ENCODE measurements around the gene FBXO22. TPM values are rescaled to one million over a fixed set of nuclear protein-coding genes. Genes with fewer than 3 reads are reported as not detected.

Gene FBXO22
- total RNA-seq, 4 donors from 2014 or later = 8.0 to 26.9 (median 18.5) TPM

- intact Hi-C loops (cut with DNase I; ENCODE audit: low total_unique reads) (no loop called here), in situ Hi-C loops (cut with MboI; ENCODE audit: low pct_ligation_motif_present in 1 of 4, low pct_unique_long_range_greater_than_20kb in 1 of 4, low sequenced_read_pairs in 3 of 4) (loop anchor here in 1 of 4 donors (10.0 kb wide), 1 partner anchor 105 kb away; no protein-coding TSS in a partner anchor)
- 96 to 100% methylated on average over 1 of the region's 1 CpG for WGBS, 2 donors (ENCODE audit: low coverage in 1 of 2)
- Histone ChIP-seq H3K27ac (no peak overlapping the region), H3K4me3 (no peak overlapping the region), H3K9me3 (no peaks in the 10 kb centered on the region), H3K36me3 (peaks cover 0 to 11% (median under 1%) of the 10 kb centered on the region in 4 donors), H3K4me1 (peaks cover 0 to 22% (median 9%) of the 10 kb centered on the region in 4 donors), H3K27me3 (no peaks in the 10 kb centered on the region)
- DNase-seq = no peak
- TF ChIP-seq POLR2AphosphoS5 (IDR thresholded peaks at IDR 0.05) = no peak
- no peak for TF ChIP-seq POLR2A (IDR thresholded peaks at IDR 0.05)
- no peak for TF ChIP-seq EP300 (IDR thresholded peaks at IDR 0.05; ENCODE audit: low read depth)
- no peak for TF ChIP-seq CTCF (IDR thresholded peaks at IDR 0.05)
These were observed 16.4 kb downstream of the FBXO22 start for GRCh38 chr15:75920079-75920478.

DNA sequence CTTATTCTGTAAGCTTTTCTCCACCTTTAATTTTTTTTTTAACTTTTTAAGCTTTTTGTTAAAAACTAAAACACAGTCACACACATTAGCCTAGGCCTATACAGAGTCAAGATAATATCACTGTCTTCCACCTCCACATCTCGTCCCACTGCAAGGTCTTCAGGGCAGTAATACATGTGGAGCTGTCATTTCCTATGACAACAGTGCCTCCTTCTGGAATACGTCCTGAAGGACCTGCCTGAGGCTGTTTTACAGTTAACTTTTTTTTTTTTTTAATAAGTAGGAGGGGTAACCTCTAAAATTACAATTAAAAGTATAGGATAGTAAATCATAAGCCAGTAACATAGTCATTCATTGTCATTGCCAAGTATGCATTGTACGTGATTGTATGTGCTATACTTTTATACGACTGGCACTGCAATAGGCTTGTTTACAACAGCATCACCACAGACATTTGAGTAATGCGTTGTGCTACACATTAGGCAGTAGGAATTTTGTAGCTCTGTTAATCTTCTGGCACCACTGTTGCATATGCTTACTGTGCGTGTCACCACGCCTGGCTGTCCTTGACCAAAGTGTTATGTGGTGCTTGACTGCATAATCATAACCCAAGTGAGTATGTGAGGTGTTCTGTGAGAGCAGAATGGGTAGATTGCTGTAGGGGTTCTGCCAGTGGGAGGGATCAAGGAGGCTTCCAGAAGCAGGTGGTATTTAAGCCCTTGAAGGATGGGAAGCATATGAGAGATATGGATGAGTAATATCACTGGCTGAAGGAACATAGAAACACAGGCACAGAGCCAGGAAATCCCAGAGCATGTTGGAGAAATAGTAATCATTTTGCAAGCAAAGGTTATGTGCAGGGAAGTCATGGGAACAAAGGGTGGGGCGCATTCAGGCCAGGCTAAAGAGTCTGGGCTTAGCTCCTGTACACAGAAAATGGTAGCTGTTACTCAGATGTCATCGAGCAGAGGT is 18.3 kb downstream of the FBXO22 start:
- TF ChIP-seq EP300 (IDR thresholded peaks at IDR 0.05; ENCODE audit: low read depth) = no peak
- TF ChIP-seq CTCF (IDR thresholded peaks at IDR 0.05) = peak; percentile 24 to 66 (median 48)
- TF ChIP-seq POLR2AphosphoS5 (IDR thresholded peaks at IDR 0.05) = peak in 1 of 3 donors; percentile 30
- peaks cover 0 to 11% (median 0%) of the 10 kb centered on the region in 4 donors for H3K36me3 ChIP-seq
- intact Hi-C loops (cut with DNase I; ENCODE audit: low total_unique reads) (no loop called here), in situ Hi-C loops (cut with MboI; ENCODE audit: low pct_ligation_motif_present in 1 of 4, low pct_unique_long_range_greater_than_20kb in 1 of 4, low sequenced_read_pairs in 3 of 4) (loop anchor here in 1 of 4 donors (10.0 kb wide), 1 partner anchor 107 kb away; no protein-coding TSS in a partner anchor)
- no peaks in the 10 kb centered on the region for H3K27me3 ChIP-seq
- H3K9me3 ChIP-seq = no peaks in the 10 kb centered on the region
- H3K27ac ChIP-seq = peak overlapping the region; percentile 47 to 67 (median 52)
- H3K4me3 ChIP-seq = no peak overlapping the region
- peak; percentile 65 for DNase-seq
- peaks cover 0 to 22% (median 9%) of the 10 kb centered on the region in 4 donors for H3K4me1 ChIP-seq
- 43% methylated on average over 9 of the region's 9 CpGs for WGBS, 2 donors (ENCODE audit: low coverage in 1 of 2)

- Histone ChIP-seq H3K9me3 (no peaks in the 10 kb centered on the region), H3K4me1 (peaks cover 0 to 22% (median 9%) of the 10 kb centered on the region in 4 donors), H3K27me3 (no peaks in the 10 kb centered on the region), H3K4me3 (no peak overlapping the region), H3K36me3 (no peaks in the 10 kb centered on the region), H3K27ac (no peak overlapping the region)
- no peak for DNase-seq
- WGBS, 2 donors (ENCODE audit: low coverage in 1 of 2) = 95 to 97% methylated on average over 4 of the region's 4 CpGs
- no peak for TF ChIP-seq POLR2A (IDR thresholded peaks at IDR 0.05)
- no peak for TF ChIP-seq EP300 (IDR thresholded peaks at IDR 0.05; ENCODE audit: low read depth)
- TF ChIP-seq CTCF (IDR thresholded peaks at IDR 0.05) = no peak
- TF ChIP-seq POLR2AphosphoS5 (IDR thresholded peaks at IDR 0.05) = no peak
- in situ Hi-C loops (cut with MboI; ENCODE audit: low pct_ligation_motif_present in 1 of 4, low pct_unique_long_range_greater_than_20kb in 1 of 4, low sequenced_read_pairs in 3 of 4) = loop anchor here in 1 of 4 donors (10.0 kb wide), 1 partner anchor 109 kb away; no protein-coding TSS in a partner anchor
- intact Hi-C loops (cut with DNase I; ENCODE audit: low total_unique reads) = no loop called here
These were observed 20.1 kb downstream of the FBXO22 start for GRCh38 chr15:75923756-75924155.

- in situ Hi-C loops (cut with MboI; ENCODE audit: low pct_ligation_motif_present in 1 of 4, low pct_unique_long_range_greater_than_20kb in 1 of 4, low sequenced_read_pairs in 3 of 4) (loop anchor here in 1 of 4 donors (10.0 kb wide), 1 partner anchor 110 kb away; no protein-coding TSS in a partner anchor), intact Hi-C loops (cut with DNase I; ENCODE audit: low total_unique reads) (no loop called here)
- Histone ChIP-seq H3K36me3 (no peaks in the 10 kb centered on the region), H3K27ac (no peak overlapping the region), H3K27me3 (no peaks in the 10 kb centered on the region), H3K4me3 (no peak overlapping the region), H3K9me3 (no peaks in the 10 kb centered on the region), H3K4me1 (peaks cover 0 to 22% (median 9%) of the 10 kb centered on the region in 4 donors)
- WGBS, 2 donors (ENCODE audit: low coverage in 1 of 2) = 100% methylated on average over 1 of the region's 1 CpG; no CpG with 5 or more reads in 1 of the 2 donors
- TF ChIP-seq CTCF (IDR thresholded peaks at IDR 0.05) = no peak
- TF ChIP-seq EP300 (IDR thresholded peaks at IDR 0.05; ENCODE audit: low read depth) = no peak
- TF ChIP-seq POLR2A (IDR thresholded peaks at IDR 0.05) = no peak
- no peak for TF ChIP-seq POLR2AphosphoS5 (IDR thresholded peaks at IDR 0.05)
- no peak for DNase-seq
These were observed 20.9 kb downstream of the FBXO22 start for GRCh38 chr15:75924576-75924975.
